ENCODE results near the gene CABCOCO1.

GRCh38 chr10:61744469-61744868 is 81.7 kb downstream of the CABCOCO1 start:
- TF ChIP-seq GATA2 (IDR thresholded peaks at IDR 0.05; ENCODE audit: low read depth, low read length) (no peak), GATA3 (IDR thresholded peaks at IDR 0.05; ENCODE audit: low read depth, low read length) (no peak)

All from SH-SY5Y (cell line).